Measurements from ENCODE around the gene GPR176.

The GPR176 gene

DNA sequence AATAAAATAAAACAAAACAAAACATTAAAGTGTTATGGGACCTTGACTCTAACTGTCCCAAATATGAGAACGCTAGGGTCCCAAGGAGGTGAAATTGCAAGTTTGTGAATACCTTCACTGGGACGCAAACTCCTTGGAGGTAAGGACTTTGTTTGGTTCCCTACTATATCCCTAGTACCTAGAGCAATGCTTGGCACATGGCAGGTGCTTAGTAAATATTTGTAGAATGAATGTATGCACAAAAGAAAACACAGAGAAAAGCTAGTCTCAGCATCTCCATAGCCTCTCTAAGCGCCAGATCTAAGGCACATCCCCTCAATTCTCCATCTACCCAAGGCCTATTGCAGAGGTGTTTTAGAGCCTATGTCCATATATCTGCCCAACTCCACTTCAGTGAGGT is 30.5 kb downstream of the GPR176 start:
- no peak for DNase-seq (ENCODE audit: low spot score)

DNA sequence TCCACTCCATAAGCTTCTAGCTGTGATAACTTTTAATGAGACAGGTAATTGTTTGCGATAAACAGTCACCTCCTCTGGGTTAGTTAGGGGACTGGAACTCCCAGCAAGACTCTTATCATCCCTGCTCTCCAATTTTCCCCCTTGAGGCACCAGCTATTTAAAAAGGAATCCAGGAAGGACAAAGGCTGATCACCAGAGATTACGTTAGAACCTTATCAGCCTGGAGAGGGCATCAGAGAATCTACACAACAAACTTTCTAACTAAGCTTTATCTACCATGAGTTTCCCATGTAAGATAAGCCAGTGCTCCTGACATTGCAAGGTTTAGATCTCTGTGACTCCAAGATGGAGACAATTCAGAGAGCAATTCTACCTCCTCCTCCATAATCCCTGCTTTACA is 31.3 kb downstream of the GPR176 start:
- no peak for DNase-seq (ENCODE audit: low spot score)

DNA sequence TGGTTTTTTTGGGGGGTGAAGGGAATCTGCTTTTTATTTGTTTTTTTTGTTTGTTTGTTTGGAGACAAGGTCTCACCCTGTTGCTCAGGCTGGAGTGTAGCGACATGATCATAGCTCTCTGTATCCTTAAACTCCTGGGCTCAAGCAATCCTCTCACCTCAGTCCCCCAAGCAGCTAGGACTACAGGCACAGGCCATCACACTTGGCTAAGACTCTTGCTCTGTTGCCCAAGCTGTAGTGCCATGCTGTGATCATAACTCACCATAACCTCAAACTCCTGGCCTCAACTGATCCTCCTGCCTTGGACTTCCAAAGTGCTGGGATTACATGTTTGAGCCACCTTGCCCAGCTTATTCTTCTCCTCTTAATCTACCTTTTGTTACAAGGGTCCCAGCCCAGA is 31.8 kb downstream of the GPR176 start:
- DNase-seq (ENCODE audit: low spot score) = no peak

DNA sequence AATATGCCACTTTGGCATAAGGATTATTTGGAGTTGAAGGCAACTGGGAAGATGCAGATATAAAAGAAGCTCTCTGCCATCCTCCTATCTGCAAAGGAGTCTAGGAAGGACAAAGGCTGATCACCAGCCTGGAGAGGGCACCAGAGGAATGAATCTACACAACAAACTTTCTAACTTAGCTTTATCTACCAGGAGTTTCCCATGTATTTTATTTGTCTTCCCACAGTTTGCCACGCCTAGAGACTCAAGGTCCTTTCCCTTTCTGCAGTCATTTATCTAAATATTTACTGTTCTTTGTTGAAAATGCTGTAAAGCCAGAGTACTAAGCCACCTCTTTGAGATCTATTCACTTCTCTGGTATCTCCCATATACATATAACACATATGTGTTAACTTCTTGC is 32.2 kb downstream of the GPR176 start:
- DNase-seq (ENCODE audit: low spot score) = peak; percentile 30

DNA sequence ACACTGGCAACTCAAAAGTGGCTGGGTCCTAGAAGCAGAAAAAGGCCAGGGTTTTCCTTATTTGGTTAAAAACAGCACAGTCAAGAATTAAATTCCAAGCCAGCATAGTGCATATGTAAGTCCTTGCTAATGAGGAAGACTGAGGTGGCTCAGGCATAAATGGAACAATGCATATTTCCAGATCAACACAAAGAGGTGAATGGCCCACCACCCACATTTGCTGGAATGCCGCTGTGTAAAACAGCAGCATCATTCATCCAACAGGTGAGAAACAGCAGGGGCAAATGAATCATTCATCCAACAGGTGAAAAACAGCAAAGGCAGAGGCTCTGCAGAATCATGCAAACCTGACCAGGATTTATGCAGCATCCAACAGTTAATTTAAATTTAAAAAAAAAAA is 32.9 kb downstream of the GPR176 start:
- DNase-seq (ENCODE audit: low spot score) = no peak

DNA sequence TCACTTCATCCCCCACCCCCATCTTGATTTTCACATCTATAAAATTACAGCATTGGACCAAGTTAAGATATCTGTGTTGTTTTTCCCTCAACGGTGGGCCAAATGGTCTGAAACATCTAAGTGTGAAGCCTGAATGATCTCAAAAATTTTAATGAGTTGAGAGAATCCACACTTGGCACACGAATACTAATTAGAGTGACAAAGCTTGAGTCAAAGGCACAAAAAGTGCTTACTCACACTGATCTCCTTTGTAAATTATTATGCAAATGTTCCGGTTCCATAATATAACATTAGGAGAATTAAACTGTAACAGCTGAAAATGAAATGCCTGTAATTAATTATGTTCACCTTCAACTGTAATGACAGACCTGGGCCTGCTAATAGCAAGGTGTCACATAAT is 33.6 kb downstream of the GPR176 start:
- no peak for DNase-seq (ENCODE audit: low spot score)

DNA sequence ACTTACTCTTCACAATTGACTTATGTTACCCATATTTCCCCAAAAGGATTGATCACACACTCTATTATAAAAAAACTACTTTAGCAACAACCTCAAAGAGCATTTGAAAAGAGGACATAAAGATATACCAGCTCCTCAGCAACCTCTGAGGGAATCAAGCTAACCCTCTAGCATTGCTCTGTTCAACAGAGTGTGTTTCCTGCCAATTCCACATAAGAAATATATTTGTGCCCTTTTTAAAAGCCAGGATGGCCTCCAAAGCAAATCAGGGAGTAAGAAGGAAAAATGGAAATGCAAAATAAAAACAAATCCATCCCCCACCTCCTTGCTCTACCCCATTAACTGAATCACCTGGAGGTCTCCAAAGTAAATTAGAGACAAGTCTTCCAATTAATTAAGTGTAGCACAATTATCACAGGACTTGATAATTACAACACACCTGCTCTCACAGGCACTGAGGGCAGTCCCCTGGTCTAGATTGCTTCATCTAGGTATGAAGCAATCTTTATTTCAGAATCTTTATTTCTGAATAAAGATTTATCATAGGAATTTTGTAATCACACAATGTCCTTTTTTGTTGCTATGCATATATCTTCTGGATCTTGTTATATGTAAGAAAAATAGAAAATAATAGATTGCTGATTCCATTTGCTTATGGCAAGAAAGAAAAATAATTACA is 34.8 kb downstream of the GPR176 start:
- DNase-seq (ENCODE audit: low spot score) = no peak

DNA sequence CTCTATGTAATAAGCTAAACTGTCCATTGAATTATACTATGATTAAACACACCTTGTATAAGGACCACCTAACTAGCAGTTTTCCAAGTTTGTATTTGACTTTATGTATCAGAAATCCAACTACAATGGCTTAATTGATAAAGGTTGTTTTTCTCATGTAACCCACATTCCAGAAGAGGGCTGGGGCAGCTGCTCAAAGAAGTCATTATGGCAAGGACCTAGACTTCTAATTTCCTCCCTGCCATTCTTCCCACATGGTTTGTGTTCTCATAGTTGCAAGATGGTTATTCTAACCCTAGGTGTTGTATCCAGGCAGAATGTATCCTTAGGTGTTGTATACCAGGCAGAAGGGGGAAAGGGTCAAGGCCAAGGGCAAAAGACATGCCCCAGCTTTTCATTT is 35.7 kb downstream of the GPR176 start:
- DNase-seq (ENCODE audit: low spot score) = no peak

DNA sequence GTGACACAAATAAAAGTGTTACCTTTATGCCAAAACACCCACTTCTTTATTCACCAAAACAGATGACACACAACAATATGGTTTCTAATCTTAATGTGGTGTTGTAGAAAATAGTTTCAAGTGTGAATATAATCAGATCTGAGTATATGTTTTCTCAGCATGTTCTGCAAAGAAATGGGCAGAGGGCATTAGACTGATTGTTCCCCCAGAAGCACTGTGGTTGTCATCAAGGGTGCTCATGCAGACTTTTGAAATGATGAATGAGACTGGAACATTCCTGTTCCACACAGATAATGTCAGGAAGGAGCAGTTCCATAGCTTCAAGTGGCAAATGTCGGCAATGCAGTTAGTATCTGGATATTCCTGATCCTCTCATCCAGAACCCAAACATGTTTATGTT is 37.5 kb downstream of the GPR176 start:
- no peak for DNase-seq (ENCODE audit: low spot score)

DNA sequence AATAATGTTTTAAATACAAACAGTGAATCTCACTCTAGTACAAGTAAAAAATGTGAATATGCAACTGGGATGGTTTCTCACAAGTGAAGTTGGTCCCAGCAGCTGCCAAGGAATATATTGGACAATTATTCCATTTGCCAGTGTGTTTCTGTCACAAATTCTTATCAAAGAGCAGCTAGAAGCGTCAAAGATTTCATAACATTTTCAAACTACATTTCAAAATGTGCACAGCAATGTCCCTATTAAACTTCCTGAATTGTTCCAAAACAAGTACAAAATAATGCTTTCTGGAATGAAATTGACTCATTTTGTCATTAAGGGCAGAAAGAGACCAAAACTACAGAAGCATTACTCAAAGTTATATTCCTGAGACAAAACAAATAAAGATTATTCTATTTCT is 38.3 kb downstream of the GPR176 start:
- no peak for DNase-seq (ENCODE audit: low spot score)

DNA sequence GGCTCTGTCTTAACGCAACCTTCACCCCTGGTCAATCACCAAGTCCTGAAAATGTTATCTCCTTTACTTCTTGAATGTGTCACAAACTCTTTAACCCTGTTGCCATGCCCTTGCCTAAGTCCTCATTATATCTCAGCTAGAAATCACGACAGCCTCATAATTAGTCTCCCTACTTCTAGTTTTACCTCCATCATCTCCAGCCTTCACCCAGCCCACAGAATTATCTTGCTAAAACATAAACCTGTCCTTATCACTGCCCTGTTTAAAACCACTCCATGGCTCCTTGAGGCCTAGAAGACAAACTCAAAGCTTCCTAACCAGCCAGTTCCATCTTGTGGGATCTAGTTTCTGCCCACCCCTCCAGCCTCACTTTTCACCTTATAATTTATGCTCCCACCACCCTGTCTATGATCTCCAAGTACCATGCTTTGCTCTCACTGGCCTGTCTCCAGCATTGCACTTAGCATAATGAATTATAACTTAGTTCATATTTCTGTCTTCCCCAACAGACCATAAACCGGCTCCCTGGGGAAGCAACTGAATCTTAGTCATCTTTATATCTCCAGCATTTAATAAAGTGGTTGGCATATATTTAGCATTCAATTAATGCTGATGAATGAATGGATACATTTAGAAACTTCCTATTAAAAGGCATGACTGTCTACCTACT is 39.2 kb downstream of the GPR176 start:
- no peak for DNase-seq (ENCODE audit: low spot score)

DNA sequence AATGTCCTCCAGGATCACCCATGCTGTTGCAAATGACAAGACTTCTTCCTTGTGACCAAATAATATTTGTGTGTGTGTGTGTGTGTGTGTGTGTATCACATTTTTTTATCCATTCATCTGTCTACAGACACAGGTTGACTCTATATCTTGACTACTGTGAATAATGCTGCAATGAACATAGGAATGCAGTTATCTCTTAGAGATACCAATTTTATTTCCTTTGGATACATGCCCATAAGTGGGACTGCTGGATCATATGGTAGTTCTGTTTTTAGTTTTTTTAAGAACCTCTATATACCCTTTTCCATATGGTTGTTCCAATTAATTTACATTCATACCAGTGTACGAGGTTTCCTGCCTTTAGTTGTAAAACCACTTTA is 41.7 kb downstream of the GPR176 start:
- no peak for DNase-seq (ENCODE audit: low spot score)

DNA sequence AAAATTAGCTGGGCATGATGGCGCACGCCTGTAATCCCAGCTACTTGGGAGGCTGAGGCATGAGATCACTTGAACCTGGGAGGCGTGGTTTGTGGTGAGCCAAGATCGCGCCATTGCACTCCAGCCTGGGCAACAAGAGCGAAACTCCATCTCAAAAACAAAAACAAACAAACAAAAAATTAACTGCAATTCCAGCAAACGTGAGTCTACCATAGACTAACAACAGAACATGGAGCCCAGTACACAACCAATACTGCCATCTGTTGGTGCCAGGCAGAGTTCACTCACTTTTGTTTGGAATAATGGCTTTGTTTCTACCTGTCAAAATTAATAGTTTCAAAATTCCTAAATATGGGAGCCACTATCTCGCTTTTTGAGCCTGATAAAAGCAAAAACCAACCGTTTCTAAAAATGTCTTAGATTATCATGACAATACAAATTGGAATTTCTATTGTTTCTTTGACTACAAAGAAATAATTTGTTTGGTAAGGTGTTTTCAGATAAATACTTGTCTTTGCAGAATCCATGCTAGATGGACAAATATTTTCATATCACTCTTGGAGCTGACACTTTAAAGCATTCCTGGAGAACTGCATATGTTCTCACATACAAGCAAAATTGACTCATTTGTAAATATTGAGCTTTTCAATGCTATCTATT is 45.0 kb downstream of the GPR176 start:
- peak; percentile 49 for DNase-seq (ENCODE audit: low spot score)

DNA sequence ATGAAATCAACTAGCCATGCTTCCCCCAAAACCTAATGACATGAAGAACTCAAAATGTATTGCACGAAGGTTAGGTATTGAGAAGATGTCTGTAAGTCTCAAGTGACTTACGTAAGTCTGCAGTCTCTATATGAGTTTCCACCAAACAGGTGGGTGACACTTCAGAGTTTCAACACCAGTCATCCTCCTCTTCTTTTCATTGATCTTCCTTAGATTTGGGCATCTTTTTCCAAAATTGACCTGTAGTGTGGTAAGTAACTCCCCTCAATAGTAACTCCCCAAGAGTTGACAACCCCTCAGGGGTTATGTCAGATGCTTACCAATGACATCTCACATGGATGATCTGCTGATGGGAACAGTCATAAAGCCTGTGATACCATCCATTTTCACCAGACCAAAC is 46.1 kb downstream of the GPR176 start:
- DNase-seq (ENCODE audit: low spot score) = no peak

DNA sequence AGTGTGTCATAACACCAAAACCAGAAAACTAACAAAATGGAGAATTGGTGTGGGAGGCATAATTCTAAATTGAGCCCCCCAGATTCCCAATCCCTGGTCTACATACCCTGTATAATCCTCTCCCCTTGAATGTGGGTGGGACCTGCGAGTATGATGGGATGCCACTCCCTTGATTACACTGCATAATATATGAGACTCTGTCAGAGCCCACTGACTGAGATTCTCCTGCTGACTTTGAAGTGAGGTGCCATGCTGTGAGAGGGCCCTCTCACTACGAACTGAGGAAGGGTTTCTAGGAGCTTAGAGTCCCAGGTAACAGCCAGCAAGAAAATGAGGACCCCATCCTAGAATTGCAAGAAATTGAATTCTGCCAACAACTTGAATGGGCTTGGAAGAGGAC is 49.5 kb downstream of the GPR176 start:
- no peak for DNase-seq (ENCODE audit: low spot score)

DNA sequence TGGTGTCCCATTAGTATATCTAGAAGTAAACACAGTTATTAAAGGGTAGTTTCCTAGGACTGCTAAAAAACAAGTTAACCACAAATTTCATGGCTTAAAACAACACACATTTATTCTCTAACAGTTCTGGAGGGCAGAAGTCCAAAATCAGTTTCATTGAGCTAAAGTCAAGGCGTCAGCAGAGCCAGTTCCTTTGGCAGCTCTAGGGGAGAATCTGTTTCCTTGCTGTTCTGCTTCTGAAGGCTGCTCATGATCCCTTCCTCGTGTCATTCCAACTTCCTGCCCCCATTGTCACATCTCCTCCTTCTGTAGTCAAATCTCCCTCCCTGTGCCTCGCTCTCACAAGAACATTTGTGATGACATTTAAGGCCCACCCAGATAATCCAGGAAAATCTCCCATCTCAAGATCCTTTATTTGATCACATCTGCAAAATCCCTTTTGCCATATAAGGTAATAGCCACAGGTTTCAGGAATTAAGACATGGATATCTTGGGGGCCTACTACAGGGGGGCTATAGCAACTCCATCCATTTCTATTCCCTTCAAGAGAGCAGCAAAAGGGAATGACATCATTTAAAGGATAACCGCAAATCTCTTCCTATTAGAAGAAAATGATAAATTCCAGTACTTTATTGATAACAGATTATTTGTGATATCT is 50.1 kb downstream of the GPR176 start:
- DNase-seq (ENCODE audit: low spot score) = no peak

DNA sequence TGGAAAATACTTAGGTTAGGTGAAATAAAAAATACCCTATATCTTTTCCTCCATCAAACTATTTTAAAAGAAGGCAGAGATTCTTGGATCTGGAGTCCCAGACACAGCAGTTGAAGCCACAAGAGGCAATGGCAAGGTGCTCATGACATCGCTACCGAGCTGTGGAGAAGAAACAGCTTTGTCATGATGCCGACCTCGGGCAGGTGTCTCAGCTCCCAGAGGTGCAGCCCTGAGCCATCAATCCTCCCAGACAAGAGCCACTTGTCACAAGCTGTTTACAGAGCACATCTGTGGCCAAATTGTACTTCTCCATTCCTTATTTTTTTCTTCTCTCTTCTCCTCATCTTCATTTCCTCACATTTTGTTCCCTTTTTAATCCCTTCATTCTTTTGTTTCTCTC is 50.8 kb downstream of the GPR176 start:
- DNase-seq (ENCODE audit: low spot score) = no peak

DNA sequence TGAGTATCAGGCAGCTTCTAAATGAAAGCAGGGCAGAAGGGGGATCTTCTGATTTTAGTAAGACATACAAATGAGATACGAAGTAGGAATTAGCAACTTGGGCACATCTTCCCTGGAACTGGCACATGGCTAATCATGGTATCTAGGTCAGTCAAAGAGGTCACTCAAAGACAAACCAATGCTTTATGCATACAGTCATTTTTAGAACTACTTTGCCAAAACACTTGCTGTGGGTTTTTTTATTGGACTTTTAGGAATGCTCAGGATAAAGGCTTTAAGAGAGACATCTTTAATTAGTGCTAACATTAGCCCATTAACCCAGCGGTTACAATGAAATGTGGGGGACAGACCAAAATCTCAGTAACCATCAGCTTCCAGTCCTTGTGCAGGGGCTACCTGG is 51.7 kb downstream of the GPR176 start:
- DNase-seq (ENCODE audit: low spot score) = no peak

DNA sequence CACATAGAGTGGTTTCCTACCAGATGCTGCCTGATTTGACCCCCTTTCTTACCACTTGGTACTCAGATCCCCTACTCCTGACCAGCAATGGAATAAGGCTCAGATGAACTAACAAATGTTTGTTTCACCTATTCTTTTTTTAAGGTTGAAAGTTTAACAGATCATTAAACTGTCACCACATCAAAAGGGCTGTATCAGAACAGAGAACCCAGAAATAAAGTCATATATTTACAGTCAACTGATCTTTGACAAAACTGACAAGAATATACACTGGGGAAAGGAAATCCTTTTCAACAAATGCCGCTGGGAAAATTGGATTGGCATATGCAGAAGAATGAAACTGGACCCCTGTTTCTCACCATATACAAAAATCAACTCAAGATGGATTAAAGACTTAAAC is 56.0 kb downstream of the GPR176 start:
- DNase-seq (ENCODE audit: low spot score) = no peak

DNA sequence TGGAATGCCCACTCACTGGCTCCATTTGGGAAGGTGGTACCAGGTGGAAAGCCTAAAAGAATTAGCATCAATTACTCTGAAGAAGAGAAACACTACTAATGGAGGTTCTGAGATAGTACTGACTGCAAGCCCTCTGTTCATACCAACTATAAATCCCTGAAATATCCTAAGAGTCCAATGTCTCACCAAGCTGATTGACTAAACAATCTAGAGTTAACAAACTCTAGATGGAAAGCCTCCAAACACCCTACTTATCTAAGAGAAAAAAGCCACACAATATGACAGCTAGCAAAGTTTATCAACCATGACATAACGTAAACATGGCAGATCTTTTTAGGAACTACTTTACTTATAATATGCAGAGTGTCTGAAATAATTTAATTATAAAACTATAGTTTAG is 59.2 kb downstream of the GPR176 start:
- DNase-seq (ENCODE audit: low spot score) = no peak

DNA sequence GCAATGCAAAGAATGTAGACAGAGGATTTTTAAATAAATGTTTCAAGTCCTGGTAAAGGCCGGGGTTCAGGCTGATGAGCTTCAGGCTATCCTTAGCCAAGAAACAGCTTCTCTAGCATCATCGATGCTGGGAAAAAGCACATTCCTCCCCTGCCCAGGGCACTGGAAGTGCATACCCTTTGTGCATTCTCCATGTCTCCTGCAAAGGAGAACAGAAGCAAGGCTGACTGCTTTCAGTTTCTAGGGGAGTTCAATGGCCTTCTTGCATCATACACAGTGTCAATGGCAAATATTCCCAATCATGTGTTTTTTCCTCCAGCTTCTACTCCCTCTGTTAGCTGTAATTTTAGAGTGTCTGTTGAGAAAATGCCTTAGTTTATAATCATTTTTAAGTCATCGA is 59.9 kb downstream of the GPR176 start:
- no peak for DNase-seq (ENCODE audit: low spot score)

DNA sequence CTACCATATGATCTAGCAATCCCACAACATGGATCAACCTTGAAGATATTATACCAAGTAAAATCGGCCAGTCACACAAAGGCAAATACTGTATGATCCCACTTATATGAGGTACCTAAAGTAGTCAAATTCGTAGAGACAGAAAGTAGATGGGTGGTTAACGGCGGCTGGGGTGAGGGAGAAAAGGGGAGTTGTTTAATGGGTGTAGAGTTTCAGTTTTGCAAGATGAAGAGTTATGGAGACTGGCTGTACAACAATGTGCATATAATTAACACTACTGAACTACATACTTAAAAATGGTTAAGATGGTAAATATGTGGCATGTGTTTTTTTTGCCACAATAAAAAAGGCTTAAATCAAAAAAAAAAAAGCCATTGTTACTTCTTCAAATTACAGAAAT is 60.4 kb downstream of the GPR176 start:
- no peak for DNase-seq (ENCODE audit: low spot score)

DNA sequence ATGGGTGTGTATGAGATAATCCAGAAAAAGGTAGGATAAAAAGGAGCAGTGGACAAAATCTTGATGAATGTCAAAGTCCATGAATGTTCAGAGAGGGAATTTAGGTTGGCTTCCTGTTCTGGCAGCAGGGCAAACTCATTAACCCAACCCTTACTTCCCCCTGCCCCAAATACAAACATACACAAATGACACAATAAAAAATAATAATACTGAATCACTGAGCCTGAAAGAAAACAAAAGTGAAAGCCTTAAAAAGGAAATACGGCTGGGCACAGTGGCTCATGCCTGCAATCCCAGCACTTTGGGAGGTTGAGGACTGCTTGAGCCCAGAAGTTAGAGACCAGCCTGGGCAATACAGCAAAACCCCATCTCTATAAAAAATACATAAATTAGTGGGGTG is 62.9 kb downstream of the GPR176 start:
- no peak for DNase-seq (ENCODE audit: low spot score)

Measured in NAMALWA (cell line).